ENCODE data around the gene CPSF4. TPM values are rescaled to one million over a fixed set of nuclear protein-coding genes. Genes with fewer than 3 reads are reported as not detected.
"Not testable (repeated sequence)": the region's sequence is repeated elsewhere in the genome, so short reads cannot be mapped to it uniquely, and the experiment has no call there.

CPSF4 gene
- total and polyA plus RNA-seq, 8 donors: 25.9 to 43.3 (median 33.0) TPM

GRCh38 chr7:99410635-99411034 lies 28.1 kb upstream of the CPSF4 start:
- Histone ChIP-seq H3K9me3 (no peaks in the 10 kb centered on the region), H3K27me3 (no peaks in the 10 kb centered on the region), H3K4me1 (peaks cover 14 to 35% of the 10 kb centered on the region in 2 donors), H3K36me3 (peaks cover 0 to 57% of the 10 kb centered on the region in 2 donors), H3K27ac (no peak overlapping the region), H3K4me3 (no peak overlapping the region)
- intact Hi-C loops (cut with DNase I): no loop called here
- DNase-seq: peak in 1 of 4 donors; percentile 3
- TF ChIP-seq CTCF (IDR thresholded peaks at IDR 0.05): no peak
- no peak for ATAC-seq

- peak; percentile 47 to 61 for TF ChIP-seq CTCF (IDR thresholded peaks at IDR 0.05)
- intact Hi-C loops (cut with DNase I); H3K9me3 ChIP-seq; ATAC-seq; H3K27me3 ChIP-seq; H3K4me1 ChIP-seq; H3K27ac ChIP-seq; H3K4me3 ChIP-seq: not testable (repeated sequence)
- H3K36me3 ChIP-seq: peaks cover 0 to 100% of the 10 kb centered on the region in 2 donors
- DNase-seq: peak in 1 of 4 donors; percentile 77
Measured at GRCh38 chr7:99415513-99416127, 23.1 kb upstream of the CPSF4 start.

- intact Hi-C loops (cut with DNase I): no loop called here
- H3K27ac ChIP-seq: no peak overlapping the region
- H3K27me3 ChIP-seq: no peaks in the 10 kb centered on the region
- peak in 1 of 4 donors; percentile 61 for DNase-seq
- peaks cover 0 to 96% of the 10 kb centered on the region in 2 donors for H3K36me3 ChIP-seq
- H3K4me1 ChIP-seq: no peaks in the 10 kb centered on the region
- H3K9me3 ChIP-seq: no peaks in the 10 kb centered on the region
- H3K4me3 ChIP-seq: no peak overlapping the region
- no peak for TF ChIP-seq CTCF (IDR thresholded peaks at IDR 0.05)
- no peak for ATAC-seq
Measured at GRCh38 chr7:99418260-99418659, 20.5 kb upstream of the CPSF4 start.

GRCh38 chr7:99419323-99420021 lies 19.3 kb upstream of the CPSF4 start:
- H3K27me3 ChIP-seq: no peaks in the 10 kb centered on the region
- peaks cover 0 to 96% of the 10 kb centered on the region in 2 donors for H3K36me3 ChIP-seq
- ATAC-seq: no peak
- no peak overlapping the region for H3K4me3 ChIP-seq
- no peak for TF ChIP-seq CTCF (IDR thresholded peaks at IDR 0.05)
- DNase-seq: peak in 1 of 4 donors; percentile 58
- H3K9me3 ChIP-seq: no peaks in the 10 kb centered on the region
- intact Hi-C loops (cut with DNase I): no loop called here
- H3K27ac ChIP-seq: no peak overlapping the region
- H3K4me1 ChIP-seq: no peaks in the 10 kb centered on the region

GRCh38 chr7:99420213-99420612 lies 18.5 kb upstream of the CPSF4 start:
- DNase-seq (peak in 1 of 4 donors; percentile 21), ATAC-seq (no peak)

More at GRCh38 chr7:99420213-99420612, 18.5 kb upstream of the CPSF4 start:
- TF ChIP-seq CTCF (IDR thresholded peaks at IDR 0.05): no peak
- Histone ChIP-seq H3K9me3 (no peaks in the 10 kb centered on the region), H3K4me1 (no peaks in the 10 kb centered on the region), H3K4me3 (no peak overlapping the region), H3K36me3 (peaks cover 0 to 96% of the 10 kb centered on the region in 2 donors), H3K27ac (no peak overlapping the region), H3K27me3 (no peaks in the 10 kb centered on the region)
- intact Hi-C loops (cut with DNase I): no loop called here
